Superior temporal gyrus (tissue), 1 donor: ENCODE measurements around the gene EML4.
A peak's percentile ranks its signal among the peaks of the same experiment; 100 is the strongest.

Experiments used
- DNase-seq: peaks from one replicate; pipeline ENCODE4 v3.0.0-alpha.2; 2016; ENCODE audit errors: extremely low spot score

Gene EML4

GRCh38 chr2:42304059-42304713, 135.0 kb downstream of the EML4 start:
- DNase-seq: no peak

GRCh38 chr2:42307180-42307579, 138.0 kb downstream of the EML4 start:
- no peak for DNase-seq

- DNase-seq: no peak
Measured at GRCh38 chr2:42309366-42309765, 140.2 kb downstream of the EML4 start.

GRCh38 chr2:42310007-42310515, 140.9 kb downstream of the EML4 start:
- no peak for DNase-seq

- no peak for DNase-seq
Measured at GRCh38 chr2:42312106-42312505, 143.0 kb downstream of the EML4 start.

GRCh38 chr2:42314892-42315468, 145.8 kb downstream of the EML4 start:
- DNase-seq: no peak

DNA sequence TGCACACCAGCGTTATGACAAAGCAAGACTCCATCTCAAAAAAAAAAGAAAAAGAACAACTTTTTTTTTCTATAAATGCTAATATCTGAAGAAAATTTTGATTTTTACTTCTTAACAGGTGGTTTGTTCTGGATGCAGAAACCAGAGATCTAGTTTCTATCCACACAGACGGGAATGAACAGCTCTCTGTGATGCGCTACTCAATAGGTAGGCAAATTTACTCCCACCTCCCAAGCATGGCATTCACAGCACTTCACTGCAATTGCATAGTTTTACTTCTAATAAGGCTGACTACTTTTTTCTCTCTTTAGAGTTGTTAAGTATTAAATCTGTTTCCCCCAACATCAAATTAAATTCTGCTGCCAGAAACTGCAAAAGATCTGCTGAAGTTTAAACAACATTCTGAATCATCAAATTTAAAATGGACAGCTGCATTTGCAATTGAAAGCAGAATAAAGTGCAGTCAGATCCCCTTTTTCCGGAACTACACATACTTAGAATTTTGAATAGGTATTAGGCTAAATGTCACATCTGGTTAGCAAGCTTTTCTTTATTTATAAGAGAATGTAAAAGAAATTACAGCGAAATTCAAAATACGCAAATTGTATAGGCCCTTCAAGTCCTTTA, 146.8 kb downstream of the EML4 start:
- DNase-seq: no peak

GRCh38 chr2:42316910-42317309, 147.8 kb downstream of the EML4 start:
- DNase-seq: no peak

DNA sequence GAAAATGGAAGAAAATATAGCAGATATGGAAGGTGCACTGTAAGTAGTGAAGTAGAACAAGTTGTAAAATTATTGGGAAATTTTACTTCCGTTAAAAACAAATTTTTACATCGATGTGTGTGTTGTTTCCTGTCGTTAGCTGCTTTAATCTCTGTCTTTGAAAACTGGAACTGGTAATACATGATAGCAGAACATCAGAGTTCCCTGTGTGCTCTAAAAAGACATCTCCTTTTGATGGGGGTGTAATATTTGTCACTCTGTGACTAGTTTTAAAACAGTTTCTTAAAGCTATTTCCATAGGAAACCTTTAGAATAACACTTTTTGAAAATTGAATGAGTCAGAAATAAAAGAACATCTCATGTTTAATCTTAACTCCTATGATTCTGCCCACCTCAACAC, 148.3 kb downstream of the EML4 start:
- DNase-seq: no peak

DNA sequence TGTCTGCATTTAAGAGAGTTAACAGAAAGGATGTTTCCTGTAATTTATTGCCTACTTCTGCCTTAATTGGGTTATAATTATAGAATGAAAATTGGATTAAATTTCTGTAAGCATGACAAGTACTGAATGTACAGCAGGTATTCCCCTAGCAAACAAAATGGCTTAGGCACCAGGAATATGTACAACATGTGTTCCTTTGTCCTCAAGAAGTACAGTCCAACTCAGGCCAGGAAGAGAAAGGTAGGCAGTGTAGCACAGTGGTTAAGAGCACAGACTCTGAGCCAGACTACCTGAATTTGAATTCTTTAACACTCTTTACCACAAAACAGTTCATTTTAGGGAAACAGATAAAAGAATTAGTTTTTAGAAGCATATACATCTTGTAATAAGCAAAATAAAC, 148.8 kb downstream of the EML4 start:
- no peak for DNase-seq

GRCh38 chr2:42319265-42319664, 150.1 kb downstream of the EML4 start:
- no peak for DNase-seq

GRCh38 chr2:42321452-42322064, 152.4 kb downstream of the EML4 start:
- DNase-seq: no peak

DNA sequence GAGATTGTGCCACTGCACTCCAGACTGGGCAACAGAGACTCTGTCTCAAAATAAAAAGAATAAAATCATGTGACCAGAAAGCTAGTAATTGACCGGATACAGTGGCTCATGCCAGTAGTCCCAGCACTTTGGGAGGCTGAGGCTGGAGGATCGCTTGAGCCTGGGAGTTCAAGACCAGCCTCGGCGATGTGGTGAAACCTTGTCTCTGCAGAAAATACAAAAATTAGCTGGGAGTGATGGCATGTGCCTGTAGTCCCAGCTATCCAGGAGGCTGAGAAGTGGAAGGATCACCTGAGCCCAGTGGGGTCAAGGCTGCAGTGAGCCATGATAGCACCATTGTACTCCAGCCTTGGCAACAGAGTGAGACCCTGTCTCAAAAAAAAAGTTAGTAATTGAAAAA, 155.1 kb downstream of the EML4 start:
- no peak for DNase-seq

DNA sequence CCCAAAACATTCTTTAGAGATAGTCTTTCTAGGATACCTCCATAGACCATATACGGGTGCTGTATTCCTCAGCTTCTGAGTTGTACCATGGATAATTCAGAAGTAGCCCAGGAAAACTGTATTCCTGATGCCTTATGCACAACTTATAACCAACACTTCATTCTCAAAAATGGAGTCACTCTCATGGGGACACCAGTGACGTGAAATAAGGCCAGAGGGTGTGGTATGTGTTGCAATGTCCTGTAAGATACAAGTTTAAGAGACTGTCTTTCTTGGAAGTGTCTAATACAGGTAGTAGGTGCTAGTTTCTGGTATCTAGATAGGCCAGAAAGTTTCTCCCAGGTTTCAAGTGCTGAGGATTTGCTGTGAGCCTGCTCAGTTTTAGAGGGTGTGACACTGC, 155.8 kb downstream of the EML4 start:
- DNase-seq: no peak

DNA sequence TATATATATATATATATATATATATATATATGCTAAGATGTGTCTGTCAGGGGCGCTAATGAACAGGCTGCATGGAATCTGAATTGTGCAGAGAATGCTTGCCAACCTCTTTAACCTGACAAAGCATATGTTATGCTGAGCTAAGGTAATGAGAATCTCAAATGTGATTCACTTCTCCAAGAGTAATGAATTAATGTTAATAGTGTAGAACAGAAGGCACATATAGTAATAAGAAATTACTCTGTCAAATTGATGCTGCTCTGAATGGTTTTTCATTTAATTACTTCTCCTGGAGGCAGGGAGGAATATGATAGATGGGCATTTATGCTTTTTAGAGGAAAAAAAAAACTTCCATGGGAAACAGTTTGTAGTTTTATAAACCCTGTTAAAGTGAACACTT, 156.5 kb downstream of the EML4 start:
- no peak for DNase-seq

- DNase-seq: no peak
Measured at GRCh38 chr2:42327125-42327524, 158.0 kb downstream of the EML4 start.

- DNase-seq: peak; percentile 66
Measured at GRCh38 chr2:42328148-42328833, 159.1 kb downstream of the EML4 start.

DNA sequence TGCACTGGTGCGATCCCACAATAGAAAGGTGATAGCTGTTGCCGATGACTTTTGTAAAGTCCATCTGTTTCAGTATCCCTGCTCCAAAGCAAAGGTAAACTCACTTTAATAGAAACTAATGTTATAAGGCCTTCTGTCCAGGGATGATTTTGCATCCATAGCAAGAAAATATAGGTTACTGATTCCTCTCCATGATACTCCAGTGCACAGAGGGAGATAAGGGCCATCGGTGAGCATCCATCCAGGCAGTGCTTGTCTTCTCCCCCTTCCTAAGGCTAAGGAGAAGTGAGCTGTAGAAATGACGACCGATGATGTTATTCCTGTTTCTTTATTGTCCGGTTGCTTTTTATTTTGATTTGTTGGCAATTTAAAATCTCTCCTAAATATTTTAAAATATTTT, 159.8 kb downstream of the EML4 start:
- no peak for DNase-seq

DNA sequence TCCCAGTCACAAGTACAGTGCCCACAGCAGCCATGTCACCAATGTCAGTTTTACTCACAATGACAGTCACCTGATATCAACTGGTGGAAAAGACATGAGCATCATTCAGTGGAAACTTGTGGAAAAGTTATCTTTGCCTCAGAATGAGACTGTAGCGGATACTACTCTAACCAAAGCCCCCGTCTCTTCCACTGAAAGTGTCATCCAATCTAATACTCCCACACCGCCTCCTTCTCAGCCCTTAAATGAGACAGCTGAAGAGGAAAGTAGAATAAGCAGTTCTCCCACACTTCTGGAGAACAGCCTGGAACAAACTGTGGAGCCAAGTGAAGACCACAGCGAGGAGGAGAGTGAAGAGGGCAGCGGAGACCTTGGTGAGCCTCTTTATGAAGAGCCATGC, 160.6 kb downstream of the EML4 start:
- DNase-seq: no peak

DNA sequence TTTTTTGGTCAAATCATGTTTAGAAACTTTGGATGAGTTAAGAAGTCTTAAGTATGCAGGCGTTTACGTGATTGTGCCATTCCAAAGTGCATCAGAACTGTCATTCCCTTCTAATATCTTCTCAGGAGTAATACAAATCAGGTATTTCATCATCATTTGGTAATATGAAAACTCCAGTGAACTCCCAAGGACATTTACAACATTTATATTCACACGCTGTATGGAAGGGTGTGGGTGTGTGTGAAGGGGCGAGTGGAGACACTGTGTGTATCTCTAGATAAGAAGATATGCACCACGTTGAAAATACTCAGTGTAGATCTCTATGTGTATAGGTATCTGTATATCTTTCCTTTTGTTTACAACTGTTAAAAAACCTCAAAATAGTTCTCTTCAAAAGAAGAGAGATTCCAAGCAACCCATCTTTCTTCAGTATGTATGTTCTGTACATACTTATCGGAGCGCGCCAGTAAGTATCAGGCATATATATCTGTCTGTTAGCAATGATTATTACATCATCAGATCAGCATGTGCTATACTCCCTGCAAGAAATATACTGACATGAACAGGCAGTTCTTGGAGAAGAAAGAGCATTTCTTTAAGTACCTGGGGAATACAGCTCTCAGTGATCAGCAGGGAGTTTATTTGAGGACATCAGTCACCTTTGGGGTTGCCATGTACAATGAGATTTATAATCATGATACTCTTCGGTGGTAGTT, 162.6 kb downstream of the EML4 start:
- no peak for DNase-seq

GRCh38 chr2:42332575-42332974, 163.4 kb downstream of the EML4 start:
- DNase-seq: no peak

DNA sequence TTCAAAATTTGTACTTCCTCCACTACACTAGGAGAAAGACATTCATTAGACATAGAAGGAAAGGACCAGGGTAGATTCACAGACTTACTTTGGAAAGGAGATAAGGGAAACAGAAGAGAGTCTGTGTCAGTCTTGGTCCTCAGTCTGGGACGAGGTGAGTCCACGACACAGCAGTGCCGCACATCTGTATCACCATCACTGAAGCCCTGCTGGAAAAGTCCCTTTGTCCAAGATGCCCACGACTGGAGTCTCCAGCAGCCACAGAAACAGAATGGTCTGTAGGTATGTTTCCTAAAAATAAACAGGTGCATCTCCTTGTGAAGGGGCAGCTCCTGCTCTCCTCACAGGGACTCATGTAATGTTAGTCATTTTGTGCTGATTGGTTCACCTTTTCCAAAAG, 164.4 kb downstream of the EML4 start:
- no peak for DNase-seq
